ENCODE measurements around the gene PACS2. TPM values are rescaled to one million over a fixed set of nuclear protein-coding genes. Genes with fewer than 3 reads are reported as not detected.

The PACS2 gene
- total RNA-seq, 1 experiment from 2014 or later = 30.0 TPM

DNA sequence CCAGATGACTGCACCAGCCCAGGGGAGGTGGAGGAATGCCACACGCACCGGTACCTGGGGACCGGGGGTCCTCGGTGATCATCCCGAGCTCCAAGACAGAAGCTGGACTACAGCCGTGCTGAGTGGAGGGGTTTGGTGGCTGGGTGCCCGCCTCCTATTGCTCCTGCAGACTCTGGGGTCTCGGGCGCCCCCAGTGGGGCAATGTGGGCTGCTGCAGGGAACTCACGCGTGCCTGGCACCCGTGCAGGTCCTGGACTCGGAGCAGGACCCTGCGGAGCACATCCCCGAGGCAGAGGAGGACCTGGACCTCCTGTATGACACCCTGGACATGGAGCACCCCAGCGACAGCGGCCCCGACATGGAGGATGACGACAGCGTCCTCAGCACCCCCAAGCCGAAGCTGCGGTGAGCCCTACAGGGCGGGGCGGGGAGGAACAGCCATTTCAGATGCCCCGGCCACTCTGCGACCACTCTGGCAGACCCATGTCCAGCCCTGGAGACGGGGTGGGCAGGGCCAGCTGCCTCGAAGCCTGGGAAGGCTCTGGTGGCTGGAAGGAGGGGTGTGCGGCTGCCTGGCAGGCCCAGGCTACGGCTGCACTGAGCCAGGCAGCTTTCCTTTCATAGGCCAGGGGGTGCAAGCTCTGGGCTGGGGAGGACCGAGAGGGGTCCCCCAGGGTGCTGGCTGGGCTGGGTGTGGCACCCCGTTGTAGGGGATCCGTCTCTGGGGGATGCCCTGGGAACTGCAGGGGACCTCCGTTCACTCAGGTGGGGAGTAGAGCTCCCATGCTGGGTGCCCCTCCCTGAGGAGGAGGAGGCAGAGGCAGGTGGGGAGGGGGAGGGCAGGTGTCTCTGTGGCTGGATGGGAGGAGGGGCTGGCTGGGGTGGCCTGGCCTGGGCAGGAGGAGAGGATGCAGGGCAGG lies 62.2 kb downstream of the PACS2 start:
- in situ Hi-C loops (cut with HindIII; ENCODE audit: low pct_unique_long_range_greater_than_20kb, low sequenced_read_pairs) = no loop called here
- no peak for DNase-seq (ENCODE audit: low read depth)

DNA sequence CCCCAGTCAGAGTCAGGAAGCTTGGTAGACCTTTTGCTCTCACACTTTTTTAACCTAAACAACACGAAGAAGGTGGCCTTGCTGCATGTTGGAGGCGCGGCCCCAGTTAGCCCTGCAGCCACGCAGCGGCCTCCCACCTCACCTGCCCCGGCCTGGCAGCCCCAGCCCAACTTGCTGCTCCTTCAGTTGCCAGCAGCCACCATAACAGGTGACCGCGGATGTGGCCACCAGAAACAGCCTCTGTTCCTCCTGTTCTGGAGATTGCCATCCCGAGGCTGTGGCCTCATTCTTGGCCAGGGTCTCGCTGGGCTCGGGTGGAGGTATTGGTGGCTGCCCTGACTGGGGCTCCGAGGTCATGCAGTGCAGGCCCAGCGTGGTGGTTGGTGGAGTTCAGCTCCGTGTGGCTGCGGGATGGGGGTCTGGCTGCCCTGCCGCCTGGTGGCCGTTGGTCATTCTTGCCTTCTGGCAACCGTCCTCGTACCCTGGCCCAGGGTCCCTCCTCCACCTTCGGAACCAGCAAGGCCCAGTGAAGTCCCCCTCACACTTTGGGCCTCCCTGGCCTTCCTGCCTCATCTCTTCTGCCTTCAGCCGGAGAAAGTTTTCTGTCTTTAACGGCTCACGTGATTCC lies 63.1 kb downstream of the PACS2 start:
- in situ Hi-C loops (cut with HindIII; ENCODE audit: low pct_unique_long_range_greater_than_20kb, low sequenced_read_pairs) = no loop called here
- DNase-seq (ENCODE audit: low read depth) = no peak

DNA sequence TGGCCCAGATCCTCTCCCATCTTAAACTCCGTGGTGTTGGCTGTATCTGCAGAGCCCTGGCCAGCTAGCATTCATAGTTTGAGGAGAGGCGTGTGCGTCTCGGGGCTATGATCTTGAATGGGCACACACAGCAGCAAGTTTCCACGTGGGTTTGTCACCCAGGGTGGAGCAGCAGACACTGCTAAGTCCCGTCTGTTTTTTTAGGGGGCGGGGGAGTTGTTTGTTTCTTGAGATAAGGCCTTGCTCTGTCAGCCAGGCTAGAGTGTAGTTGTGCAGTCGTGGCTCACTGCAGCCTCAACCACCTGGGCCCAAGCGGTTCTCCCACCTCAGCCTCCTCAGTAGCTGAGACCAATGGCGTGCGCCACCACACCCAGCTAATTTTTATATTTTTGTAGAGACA lies 63.7 kb downstream of the PACS2 start:
- in situ Hi-C loops (cut with HindIII; ENCODE audit: low pct_unique_long_range_greater_than_20kb, low sequenced_read_pairs) = no loop called here
- DNase-seq (ENCODE audit: low read depth) = no peak

DNA sequence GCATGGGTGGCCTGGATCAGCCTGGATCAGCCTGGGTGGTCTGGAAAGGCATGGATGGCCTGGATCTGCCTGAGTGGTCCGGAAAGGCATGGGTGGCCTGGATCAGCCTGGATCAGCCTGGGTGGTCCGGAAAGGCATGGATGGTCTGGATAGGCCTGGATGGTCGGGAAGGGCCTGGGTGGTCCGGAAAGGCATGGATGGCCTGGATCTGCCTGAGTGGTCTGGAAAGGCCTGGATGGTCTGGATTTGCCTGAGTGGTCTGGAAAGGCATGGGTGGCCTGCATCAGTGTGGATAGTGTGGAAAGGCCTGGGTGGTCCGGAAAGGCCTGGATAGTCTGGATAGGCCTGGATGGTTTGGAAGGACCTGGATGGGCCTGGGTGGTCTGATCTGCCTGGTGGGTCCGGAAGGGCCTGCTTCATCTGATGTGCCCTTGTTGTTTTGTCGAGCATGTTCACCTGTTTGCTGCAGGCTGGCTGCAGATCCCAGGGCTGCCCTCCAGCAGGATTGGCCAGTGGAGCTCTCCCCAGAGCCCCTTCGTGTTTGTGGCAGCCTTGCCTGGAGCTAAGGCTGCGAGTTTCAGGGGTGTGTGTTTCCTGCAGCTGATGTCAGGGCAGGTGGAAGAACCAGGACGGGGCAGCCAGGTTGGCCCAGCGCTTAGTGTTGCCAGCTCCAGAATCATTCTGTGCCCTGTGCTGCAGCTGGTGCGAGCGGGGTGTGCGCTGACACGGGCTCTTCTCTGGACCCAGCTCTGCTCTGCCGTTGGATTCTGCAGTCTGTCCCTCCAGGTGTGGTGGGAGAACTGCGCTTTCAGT lies 64.5 kb downstream of the PACS2 start:
- in situ Hi-C loops (cut with HindIII; ENCODE audit: low pct_unique_long_range_greater_than_20kb, low sequenced_read_pairs) = no loop called here
- DNase-seq (ENCODE audit: low read depth) = no peak

DNA sequence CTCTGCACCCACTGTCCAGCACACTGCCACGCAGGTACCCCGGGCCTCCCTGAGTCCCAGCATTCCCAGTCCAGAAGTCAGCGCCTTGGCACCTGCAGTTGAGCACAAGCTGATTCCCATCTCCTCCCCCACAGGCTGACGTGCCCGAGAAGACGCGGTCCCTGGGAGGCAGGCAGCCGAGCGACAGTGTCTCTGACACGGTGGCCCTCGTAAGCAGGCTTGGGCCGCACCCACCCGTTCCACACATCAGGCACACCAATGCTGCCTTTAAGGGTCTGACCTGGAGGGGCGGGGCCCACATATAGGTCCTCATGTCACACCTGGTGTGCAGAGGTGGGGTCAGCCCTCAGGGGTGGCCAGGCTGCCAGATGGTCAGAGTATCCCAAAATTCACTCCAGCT lies 65.4 kb downstream of the PACS2 start:
- in situ Hi-C loops (cut with HindIII; ENCODE audit: low pct_unique_long_range_greater_than_20kb, low sequenced_read_pairs) = no loop called here
- DNase-seq (ENCODE audit: low read depth) = no peak

DNA sequence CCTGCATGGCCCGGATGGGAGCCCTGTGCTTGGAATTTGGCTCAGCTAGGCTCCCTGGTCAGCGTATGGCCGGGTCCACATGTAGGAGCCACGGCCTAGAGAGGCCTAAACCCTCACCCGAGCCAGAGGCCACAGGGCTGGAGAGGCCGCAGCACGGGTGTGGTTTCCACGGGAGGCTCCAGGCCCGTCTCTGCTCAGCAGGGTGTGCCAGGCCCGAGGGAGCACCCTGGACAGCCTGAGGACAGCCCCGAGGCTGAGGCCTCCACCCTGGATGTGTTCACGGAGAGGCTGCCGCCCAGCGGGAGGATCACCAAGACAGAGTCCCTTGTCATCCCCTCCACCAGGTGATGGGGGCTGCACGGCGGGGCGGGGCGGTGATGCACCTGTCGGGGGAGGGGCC lies 66.2 kb downstream of the PACS2 start:
- DNase-seq (ENCODE audit: low read depth) = no peak

DNA sequence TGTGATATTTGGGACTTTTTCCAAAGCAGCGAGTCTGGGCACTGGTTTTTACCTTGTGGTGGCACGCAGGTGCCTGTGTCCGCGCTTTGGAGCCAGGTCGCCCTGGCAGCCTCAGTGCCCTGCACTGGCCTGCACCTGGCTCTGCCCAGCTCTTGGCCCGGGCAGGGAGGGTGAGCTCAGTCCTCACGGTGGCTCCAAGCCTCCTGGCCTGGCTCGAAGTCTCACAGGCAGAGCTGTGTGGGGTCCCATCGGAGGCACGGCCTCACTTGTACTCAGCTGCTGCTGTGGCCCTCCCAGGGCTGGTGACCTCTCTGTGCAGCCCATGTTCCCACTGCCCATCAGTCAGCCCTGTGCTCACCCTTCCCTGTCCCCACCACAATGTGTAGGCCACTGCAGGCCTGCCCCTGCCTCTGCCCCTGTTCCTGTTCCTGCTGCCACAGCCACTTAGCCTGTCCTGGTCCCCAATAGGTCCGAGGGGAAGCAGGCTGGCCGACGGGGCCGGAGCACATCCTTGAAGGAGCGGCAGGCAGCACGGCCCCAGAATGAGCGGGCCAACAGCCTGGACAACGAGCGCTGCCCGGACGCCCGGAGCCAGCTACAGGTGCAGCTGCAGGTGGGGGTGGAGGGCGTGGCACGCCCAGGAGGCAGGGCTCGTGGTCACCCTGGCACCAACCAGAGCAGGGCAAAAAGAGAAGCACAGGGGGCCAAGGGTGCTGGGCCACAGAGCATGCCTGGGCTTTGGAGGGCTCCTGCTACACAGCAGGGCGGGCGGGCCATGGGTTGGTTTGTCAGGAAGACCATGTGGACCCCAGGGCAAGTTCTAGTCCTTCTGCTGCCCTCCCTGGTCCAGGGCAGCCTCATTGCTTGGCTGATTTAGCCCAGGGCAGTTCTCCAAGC lies 67.1 kb downstream of the PACS2 start:
- in situ Hi-C loops (cut with HindIII; ENCODE audit: low pct_unique_long_range_greater_than_20kb, low sequenced_read_pairs) = no loop called here
- DNase-seq (ENCODE audit: low read depth) = no peak

More for the DNA sequence above, 66.2 kb downstream of the PACS2 start:
- in situ Hi-C loops (cut with HindIII; ENCODE audit: low pct_unique_long_range_greater_than_20kb, low sequenced_read_pairs) = no loop called here

DNA sequence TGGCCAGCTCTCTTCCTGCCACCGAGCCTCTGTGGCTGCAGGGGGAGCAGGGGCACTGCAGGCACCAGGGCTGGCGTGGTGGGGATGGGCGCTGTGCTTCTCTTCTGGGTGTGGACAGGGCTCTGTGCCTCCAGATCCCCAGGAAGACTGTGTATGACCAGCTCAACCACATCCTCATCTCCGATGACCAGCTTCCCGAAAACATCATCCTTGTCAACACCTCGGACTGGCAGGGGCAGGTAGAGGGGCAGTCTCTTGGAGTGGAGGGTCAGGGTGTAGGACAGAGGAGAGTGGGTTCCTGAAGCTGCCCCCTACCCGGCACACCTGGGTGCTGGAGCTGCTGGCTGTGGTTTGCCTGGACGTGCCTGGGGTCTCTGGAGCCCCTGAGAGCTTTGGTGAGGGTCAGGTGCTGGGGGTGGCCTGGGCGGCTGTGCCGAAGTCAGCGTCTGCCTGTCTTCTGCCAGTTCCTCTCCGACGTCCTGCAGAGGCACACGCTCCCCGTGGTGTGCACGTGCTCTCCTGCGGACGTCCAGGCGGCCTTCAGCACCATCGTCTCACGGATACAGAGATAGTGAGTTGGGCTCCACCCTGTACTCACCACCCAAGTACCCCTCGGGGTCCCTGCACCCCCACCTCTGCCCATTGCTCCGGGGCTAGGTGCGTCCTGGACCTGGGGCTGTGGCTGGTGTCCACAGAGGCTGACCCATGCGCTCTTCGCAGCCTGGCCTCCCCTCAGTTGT lies 68.0 kb downstream of the PACS2 start:
- in situ Hi-C loops (cut with HindIII; ENCODE audit: low pct_unique_long_range_greater_than_20kb, low sequenced_read_pairs) = no loop called here
- no peak for DNase-seq (ENCODE audit: low read depth)

DNA sequence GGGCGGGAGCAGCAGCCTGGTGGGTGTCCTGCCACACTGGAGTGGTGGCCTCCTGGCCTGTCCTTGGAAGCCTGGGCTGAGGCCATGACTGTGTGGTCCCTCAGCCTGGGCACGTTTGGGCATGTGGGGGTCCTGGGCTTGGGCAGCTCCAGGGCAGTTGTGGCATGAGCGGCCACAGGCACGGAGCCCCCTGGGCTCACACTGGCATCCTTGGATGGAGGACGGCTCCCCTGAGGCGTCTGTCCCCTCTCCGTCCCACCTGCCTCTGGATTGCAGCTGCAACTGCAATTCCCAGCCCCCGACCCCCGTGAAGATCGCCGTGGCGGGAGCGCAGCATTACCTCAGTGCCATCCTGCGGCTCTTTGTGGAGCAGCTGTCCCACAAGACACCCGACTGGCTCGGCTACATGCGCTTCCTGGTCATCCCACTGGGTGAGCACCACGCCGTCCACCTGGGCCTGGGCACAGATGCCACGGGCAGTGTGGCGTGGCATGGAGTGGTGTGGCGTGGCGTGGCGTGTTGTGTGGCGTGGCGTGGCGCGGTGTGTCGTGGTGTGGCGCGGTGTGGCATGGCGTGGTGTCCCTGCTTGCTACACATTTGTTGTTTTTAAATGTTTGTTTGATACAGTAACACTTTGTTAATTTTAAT lies 68.7 kb downstream of the PACS2 start:
- no peak for DNase-seq (ENCODE audit: low read depth)
- in situ Hi-C loops (cut with HindIII; ENCODE audit: low pct_unique_long_range_greater_than_20kb, low sequenced_read_pairs) = no loop called here

DNA sequence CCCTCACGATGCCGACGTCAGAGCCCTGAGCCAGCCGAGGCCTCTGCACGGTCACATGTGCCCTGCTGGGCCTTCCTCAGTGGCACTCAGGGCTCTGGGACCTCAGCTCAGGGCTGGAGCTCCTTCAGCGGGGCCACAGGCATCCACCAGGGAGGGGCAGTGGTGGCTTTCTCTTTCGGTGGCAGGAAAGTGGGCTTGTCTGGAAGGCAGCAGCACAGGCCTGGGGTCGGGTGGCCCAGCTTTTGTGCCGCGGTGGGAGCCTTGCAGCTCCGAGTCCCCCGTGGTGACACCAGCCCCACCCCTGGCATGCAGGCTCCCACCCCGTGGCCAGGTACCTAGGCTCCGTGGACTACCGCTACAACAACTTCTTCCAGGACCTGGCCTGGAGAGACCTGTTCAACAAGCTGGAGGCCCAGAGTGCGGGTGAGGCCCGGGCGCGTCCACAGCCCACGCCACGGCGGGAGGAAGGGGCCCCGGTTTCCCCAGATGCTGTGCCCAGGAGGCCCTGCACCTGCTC lies 69.6 kb downstream of the PACS2 start:
- DNase-seq (ENCODE audit: low read depth) = no peak
- in situ Hi-C loops (cut with HindIII; ENCODE audit: low pct_unique_long_range_greater_than_20kb, low sequenced_read_pairs) = no loop called here

DNA sequence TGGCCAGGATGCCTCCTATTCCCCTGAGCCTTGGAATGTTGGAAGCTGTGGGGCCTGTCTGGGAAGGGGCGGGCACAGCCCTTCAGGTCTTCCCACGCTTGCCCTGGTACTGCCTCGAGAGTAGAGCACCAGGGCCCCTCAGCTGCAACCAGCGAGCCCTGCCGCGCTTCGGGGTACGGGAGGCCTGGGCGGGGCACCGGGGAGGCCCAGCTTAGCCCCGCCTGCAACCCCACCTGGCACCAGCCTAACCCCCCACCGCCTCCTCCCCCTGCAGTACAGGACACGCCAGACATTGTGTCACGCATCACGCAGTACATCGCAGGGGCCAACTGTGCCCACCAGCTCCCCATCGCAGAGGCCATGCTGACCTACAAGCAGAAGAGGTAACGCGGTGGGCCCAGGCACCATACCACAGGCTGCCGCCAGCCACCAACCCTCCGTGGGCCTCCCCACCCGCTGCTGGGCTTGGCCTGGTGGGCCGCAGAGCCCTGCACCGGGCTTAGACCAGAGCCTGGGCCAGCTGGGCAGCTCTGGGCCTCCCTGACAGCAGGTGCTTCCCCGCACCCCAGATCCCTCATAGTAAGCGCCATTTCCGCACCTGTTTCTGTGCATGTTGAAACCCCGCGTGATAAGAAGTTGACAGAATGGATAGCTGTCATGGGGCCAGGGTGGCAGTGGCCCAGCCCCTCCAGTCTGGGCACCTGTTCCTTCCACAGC lies 70.2 kb downstream of the PACS2 start:
- in situ Hi-C loops (cut with HindIII; ENCODE audit: low pct_unique_long_range_greater_than_20kb, low sequenced_read_pairs) = no loop called here
- no peak for DNase-seq (ENCODE audit: low read depth)

DNA sequence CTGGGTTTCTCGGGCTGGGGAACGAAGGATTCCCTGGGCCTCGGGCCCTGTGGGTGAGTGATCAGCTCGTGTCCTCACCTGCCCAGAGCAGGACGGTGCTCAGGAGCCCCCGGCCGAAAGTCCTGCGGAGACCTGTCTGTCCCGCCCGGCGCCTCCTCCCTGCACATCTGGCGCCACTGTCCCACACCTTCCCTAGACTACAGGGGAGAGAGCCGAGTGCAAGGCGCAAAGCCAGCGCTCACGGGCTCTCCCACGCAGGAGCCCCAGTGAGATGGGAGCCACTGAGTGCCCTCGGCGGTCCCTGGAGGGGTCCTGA lies 70.7 kb downstream of the PACS2 start:
- in situ Hi-C loops (cut with HindIII; ENCODE audit: low pct_unique_long_range_greater_than_20kb, low sequenced_read_pairs) = no loop called here
- DNase-seq (ENCODE audit: low read depth) = no peak

DNA sequence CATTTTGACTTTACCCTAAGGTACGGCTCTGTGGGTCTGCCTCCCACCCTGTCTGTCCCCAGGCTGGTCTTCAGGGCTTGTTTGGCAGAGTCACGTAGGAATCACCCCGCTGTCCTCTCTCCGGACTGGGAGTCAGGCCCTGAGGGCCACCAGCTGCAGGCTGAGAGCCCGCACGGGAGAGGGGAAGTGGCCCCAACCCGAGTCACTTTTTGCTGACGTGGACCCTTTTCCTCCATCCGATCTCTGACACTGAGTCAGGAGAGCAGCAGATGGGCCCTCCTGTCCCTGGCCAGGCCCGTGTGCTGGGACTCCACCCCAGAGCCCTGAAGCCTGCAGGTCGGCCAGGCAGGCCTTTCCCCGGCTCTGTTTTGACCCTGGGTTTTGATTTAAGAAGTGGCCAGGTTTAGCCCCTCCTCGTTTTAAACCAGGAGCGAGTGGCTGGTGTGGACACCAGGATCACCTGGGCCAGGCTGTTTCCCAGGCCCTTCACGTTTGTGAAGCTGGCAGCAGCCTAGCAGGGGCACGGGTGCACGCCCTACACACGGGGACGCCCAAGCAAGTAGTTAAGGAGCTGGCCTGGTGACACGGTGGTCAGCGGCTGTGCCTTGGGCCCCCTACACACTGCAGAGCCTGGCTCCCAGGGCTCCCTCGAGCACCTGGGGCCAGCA lies 71.3 kb downstream of the PACS2 start:
- in situ Hi-C loops (cut with HindIII; ENCODE audit: low pct_unique_long_range_greater_than_20kb, low sequenced_read_pairs) = no loop called here
- no peak for DNase-seq (ENCODE audit: low read depth)

DNA sequence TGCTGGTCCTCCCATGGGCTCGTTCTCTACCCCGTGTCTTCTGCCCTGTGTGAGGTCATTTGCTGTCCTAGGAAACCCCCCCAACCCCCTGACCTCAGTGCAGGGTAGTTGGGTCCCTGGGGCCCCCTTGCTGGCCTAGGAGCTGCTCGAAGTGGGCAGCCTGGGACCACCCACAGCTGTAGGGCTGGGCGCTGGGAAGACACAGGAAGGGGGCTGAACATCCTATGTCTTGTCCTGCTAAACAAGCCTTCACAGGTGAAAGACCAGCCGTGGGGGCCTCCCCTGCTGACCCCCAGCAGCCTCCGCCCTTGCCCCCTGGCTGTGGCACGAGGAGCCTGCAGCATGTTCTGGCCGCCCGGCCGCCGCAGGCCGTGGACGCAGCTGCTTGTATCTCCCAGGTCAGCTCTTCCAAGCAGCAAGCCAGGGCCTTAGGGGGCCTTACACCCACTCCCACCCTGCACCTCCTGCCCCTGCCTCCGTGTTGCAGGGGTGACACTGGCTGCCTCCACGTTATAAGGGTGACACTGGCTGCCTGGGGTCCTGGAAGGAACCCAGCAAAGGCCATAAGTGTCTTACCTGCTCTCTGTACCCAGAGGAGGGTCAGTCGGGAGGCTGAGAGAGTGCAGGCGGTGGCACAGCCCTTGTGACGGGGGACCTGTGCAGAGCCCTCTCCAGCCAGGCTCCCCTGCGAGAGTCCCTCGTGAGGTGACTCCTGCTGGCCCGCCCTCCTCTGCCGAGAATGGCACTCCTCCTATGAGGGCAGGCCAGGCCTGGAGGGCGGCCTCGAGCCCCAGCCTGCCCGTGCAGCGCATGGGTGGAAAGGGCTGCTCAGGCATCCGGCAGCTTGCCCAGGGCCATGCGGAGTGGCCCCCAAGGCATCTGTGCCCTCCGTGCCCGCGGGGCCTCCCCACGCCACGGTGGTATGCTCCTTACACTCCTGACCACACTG lies 72.3 kb downstream of the PACS2 start:
- in situ Hi-C loops (cut with HindIII; ENCODE audit: low pct_unique_long_range_greater_than_20kb, low sequenced_read_pairs) = no loop called here
- DNase-seq (ENCODE audit: low read depth) = no peak

DNA sequence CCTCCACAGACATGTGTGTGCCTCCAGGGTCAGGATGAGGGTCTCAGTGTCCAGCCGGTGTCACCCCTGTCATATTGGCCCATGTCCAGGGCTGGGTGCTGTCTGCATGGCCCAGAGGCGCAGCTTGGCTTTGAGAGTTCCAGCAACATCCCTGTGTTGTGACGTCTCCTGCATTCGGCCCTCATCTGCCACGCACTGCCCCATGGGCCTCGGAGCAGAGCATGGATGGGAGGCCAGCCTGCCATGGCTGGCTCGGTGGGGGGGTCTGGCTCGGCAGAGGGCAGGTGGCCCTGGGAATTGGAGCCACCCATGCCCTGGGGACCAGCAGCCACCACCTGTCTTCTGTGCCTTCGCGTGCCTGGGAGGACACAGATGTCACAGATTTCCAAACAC lies 73.0 kb downstream of the PACS2 start:
- in situ Hi-C loops (cut with HindIII; ENCODE audit: low pct_unique_long_range_greater_than_20kb, low sequenced_read_pairs) = no loop called here
- DNase-seq (ENCODE audit: low read depth) = no peak
